ENCODE measurements around the gene C1QL1. TPM values are rescaled to one million over a fixed set of nuclear protein-coding genes. Genes with fewer than 3 reads are reported as not detected.
A peak's percentile ranks its signal among the peaks of the same experiment; 100 is the strongest.

Gene C1QL1
- polyA plus RNA-seq, 1 experiment: 1.9 TPM

GRCh38 chr17:44921122-44921882 lies 46.8 kb downstream of the C1QL1 start:
- ChIA-PET CTCF (interaction anchor here (0.7 to 8.7 kb wide), 12 partner anchors 10 to 214 kb away, joined by 3 to 244 read pairs (median 8); partner anchors contain the start of gene ACBD4), POLR2A (interaction anchor here (1.0 to 1.3 kb wide), 2 partner anchors 12 to 100 kb away, joined by 3 read pairs; no protein-coding TSS in a partner anchor)
- TF ChIP-seq CTCF (IDR thresholded peaks at IDR 0.05; ENCODE audit: low read depth, low read length): no peak
- Histone ChIP-seq H3K27ac (ENCODE audit: low read depth, low read length) (no peak overlapping the region), H3K27me3 (ENCODE audit: control insufficient read depth, insufficient read depth, low read length) (no peaks in the 10 kb centered on the region), H3K9me3 (ENCODE audit: control insufficient read depth, insufficient read depth, low read length) (no peaks in the 10 kb centered on the region), H3K4me3 (ENCODE audit: low read depth, low read length) (no peak overlapping the region)
- DNase-seq (ENCODE audit: low read depth, low spot score): no peak

- CTCF ChIA-PET: interaction anchor here (0.5 to 8.7 kb wide), 35 partner anchors 10 to 215 kb away, joined by 3 to 244 read pairs (median 5); partner anchors contain the start of genes ACBD4 and EFTUD2
- H3K9me3 ChIP-seq (ENCODE audit: control insufficient read depth, insufficient read depth, low read length): no peaks in the 10 kb centered on the region
- no peak overlapping the region for H3K27ac ChIP-seq (ENCODE audit: low read depth, low read length)
- no peaks in the 10 kb centered on the region for H3K27me3 ChIP-seq (ENCODE audit: control insufficient read depth, insufficient read depth, low read length)
- H3K4me3 ChIP-seq (ENCODE audit: low read depth, low read length): no peak overlapping the region
- no peak for TF ChIP-seq CTCF (IDR thresholded peaks at IDR 0.05; ENCODE audit: low read depth, low read length)
- no peak for DNase-seq (ENCODE audit: low read depth, low spot score)
- POLR2A ChIA-PET: interaction anchor here (0.9 to 1.5 kb wide), 4 partner anchors 11 to 228 kb away, joined by 3 to 7 read pairs (median 4); partner anchors contain the start of gene HEXIM1
Measured at GRCh38 chr17:44920565-44920940, 47.5 kb downstream of the C1QL1 start.

- H3K27me3 ChIP-seq (ENCODE audit: control insufficient read depth, insufficient read depth, low read length): no peaks in the 10 kb centered on the region
- no peaks in the 10 kb centered on the region; the same call in 1 of the 2 replicates for H3K9me3 ChIP-seq (ENCODE audit: control insufficient read depth, insufficient read depth, low read length)
- CTCF ChIA-PET: interaction anchor here (0.5 to 8.7 kb wide), 35 partner anchors 10 to 215 kb away, joined by 3 to 244 read pairs (median 5); partner anchors contain the start of genes ACBD4 and EFTUD2
- TF ChIP-seq CTCF (IDR thresholded peaks at IDR 0.05; ENCODE audit: low read depth, low read length): peak; percentile 87
- DNase-seq (ENCODE audit: low read depth, low spot score): peak; percentile 55
- POLR2A ChIA-PET: interaction anchor here (0.8 to 1.5 kb wide), 4 partner anchors 10 to 228 kb away, joined by 3 to 7 read pairs (median 4); partner anchors contain the start of gene HEXIM1
- H3K27ac ChIP-seq (ENCODE audit: low read depth, low read length): no peak overlapping the region
- H3K4me3 ChIP-seq (ENCODE audit: low read depth, low read length): no peak overlapping the region
Measured at GRCh38 chr17:44919885-44920564, 48.1 kb downstream of the C1QL1 start.

- Histone ChIP-seq H3K27me3 (ENCODE audit: control insufficient read depth, insufficient read depth, low read length) (no peaks in the 10 kb centered on the region), H3K27ac (ENCODE audit: low read depth, low read length) (no peak overlapping the region), H3K4me3 (ENCODE audit: low read depth, low read length) (no peak overlapping the region), H3K9me3 (ENCODE audit: control insufficient read depth, insufficient read depth, low read length) (no peaks in the 10 kb centered on the region; the same call in 1 of the 2 replicates)
- ChIA-PET POLR2A (interaction anchor here (0.6 to 1.5 kb wide), 4 partner anchors 10 to 125 kb away, joined by 3 to 7 read pairs (median 4); no protein-coding TSS in a partner anchor), CTCF (interaction anchor here (0.7 to 8.7 kb wide), 14 partner anchors 12 to 216 kb away, joined by 3 to 244 read pairs (median 8); partner anchors contain the start of genes ACBD4 and EFTUD2)
- no peak for TF ChIP-seq CTCF (IDR thresholded peaks at IDR 0.05; ENCODE audit: low read depth, low read length)
- no peak for DNase-seq (ENCODE audit: low read depth, low spot score)
Measured at GRCh38 chr17:44919411-44919810, 48.7 kb downstream of the C1QL1 start.
